Stomach (tissue), 4 donors: Measurements from ENCODE around the gene TPT1.

Source experiments
- CTCF ChIP-seq, 7 experiments: fragments of 450-650 bp in 4 of 7; fragments of 200-600 bp in 3 of 7; sonication (generic) in 3 of 7; IDR thresholded peaks; one replicate each; pipeline ENCODE4 v1.5.1; 2016 to 2019; ENCODE audit warnings: antibody characterized with exemption in 7 of 7, control low read depth in 2 of 7, mild to moderate bottlenecking in 1 of 7
- POLR2A ChIP-seq, 4 donors: fragments of 450-650 bp; IDR thresholded peaks; one replicate each; pipeline ENCODE4 v1.6.1; 2016; ENCODE audit warnings: antibody characterized with exemption in 4 of 4, control low read depth in 2 of 4, mild to moderate bottlenecking in 1 of 4, moderate library complexity in 1 of 4
- POLR2AphosphoS5 ChIP-seq, 3 donors: sonication (generic); formaldehyde crosslinking; IDR thresholded peaks; one replicate each; pipeline ENCODE4 v1.6.1; 2016; ENCODE audit warnings: antibody characterized with exemption in 3 of 3

DNA sequence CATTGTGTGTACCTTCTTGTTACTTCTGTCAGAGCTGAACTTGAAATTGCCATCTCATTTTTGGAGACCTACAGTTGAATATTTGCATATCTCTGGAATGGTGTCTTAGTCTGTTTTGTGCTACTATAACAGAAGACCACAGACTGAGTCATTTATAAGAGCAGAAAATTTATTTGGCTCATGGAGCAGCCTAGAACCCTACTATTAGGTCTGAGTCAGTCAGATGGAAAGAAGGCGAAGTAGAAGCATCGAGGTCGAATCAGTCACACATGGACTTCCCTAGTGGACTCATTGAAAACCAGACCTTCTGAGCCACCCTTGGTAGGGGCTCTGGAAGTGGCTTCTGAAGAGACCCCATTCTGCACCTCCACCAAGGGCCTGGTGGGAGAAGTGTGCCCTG lies 33.9 kb upstream of the TPT1 start:
- TF ChIP-seq CTCF (IDR thresholded peaks at IDR 0.05) (no peak), POLR2A (IDR thresholded peaks at IDR 0.05) (no peak), POLR2AphosphoS5 (IDR thresholded peaks at IDR 0.05) (no peak)
